GM19239 (cell line): ENCODE measurements around the gene CWC27.
"Not testable (repeated sequence)": the region's sequence is repeated elsewhere in the genome, so short reads cannot be mapped to it uniquely, and the experiment has no call there.

Experiments used
- DNase-seq: peaks from one replicate; pipeline ENCODE4 v3.0.0; 2011; ENCODE audit warnings: low spot score; ENCODE audit not compliant: insufficient read length
- FAIRE-seq: peaks from 2 replicates; lab custom pipeline; 2011; peaks lifted over from hg19 to GRCh38; lab: Jason Lieb, UNC

The CWC27 gene

DNA sequence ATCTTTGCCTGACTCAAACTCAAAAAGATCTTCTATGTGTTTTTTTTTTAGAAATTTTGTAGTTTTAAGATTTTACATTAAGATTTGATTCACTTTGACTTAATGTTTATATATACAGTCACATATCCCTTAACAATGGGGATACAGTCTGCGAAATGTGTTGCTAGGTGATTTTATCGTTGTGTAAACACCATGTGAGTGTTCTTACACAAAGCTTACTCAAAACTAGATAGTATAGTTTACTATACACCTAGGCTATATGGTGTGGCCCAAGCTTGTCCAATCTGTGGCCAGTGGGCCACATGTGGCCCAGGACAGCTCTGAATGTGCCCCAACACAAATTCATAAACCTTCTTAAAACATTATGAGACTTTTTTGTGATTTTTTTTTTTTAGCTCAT, 131.9 kb downstream of the CWC27 start:
- DNase-seq (no peak), FAIRE-seq (no peak)

DNA sequence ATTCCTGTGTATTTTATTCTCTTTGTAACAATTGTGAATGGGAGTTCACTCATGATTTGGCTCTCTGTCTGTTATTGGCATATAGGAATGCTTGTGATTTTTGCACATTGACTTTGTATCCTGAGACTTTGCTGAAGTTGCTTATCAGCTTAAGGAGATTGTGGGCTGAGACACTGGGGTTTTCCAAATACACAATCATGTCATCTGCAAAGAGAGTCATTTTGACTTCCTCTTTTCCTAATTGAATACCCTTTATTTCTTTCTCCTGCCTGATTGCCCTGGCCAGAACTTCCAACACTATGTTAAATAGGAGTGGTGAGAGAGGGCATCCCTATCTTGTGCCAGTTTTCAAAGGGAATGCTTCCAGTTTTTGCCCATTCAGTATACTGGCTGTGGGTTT, 138.7 kb downstream of the CWC27 start:
- FAIRE-seq, DNase-seq: not testable (repeated sequence)

DNA sequence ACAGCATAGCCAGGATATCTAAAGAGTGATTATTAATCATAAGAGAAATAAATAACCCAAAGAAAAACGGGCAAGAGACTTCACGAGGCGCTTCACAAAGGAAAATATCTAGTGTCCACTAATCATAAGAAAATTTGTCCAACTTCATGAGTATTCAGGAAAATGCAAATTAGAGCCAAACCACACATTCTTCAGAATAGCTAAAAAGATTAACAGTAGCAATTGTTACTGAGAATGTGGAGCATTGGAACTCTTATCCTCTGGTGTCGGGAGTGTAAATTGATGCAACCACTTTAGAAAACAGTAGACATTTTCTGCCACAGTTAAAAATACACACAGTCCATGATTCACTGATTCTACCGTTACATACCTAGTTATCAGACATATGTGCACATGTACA, 145.7 kb downstream of the CWC27 start:
- FAIRE-seq (no peak), DNase-seq (no peak)

DNA sequence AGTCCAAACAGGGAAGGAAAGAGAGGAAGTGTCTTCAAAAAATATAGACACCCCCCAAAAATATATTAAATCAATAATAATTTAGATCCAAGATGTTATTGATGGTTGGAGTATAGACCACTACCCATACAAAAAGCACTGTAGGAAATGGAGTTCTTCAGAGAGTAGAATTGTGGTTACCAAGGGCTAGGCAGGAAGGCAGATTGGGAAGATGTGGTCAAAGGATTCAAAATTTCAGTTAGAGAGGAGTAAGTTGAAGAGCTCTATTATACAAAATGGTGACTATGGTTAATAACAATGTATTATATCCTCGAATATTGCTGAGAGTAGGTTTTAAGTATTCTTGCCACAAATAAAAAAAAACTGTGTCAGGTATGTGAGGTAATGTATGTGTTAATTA, 149.4 kb downstream of the CWC27 start:
- FAIRE-seq (no peak), DNase-seq (no peak)

DNA sequence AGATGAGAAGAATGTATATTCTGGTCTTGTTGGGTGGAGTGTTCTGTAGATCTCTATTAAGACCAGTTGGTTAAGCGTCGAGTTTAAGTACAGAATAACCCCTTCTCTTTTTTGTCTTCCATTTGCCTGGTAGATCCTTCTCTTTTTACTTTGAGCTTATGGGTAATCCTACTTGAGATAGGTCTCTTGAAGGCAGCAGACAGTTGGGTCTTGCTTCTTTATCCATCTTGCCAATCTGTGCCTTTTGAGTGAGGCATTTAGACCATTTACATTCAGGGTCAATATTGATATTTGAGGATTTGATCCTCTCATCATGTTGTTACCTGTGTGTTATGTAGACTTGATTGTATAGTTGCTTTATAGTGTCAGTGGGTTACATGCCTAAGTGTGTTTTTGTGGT, 152.7 kb downstream of the CWC27 start:
- FAIRE-seq: peak; percentile 21
- no peak for DNase-seq

DNA sequence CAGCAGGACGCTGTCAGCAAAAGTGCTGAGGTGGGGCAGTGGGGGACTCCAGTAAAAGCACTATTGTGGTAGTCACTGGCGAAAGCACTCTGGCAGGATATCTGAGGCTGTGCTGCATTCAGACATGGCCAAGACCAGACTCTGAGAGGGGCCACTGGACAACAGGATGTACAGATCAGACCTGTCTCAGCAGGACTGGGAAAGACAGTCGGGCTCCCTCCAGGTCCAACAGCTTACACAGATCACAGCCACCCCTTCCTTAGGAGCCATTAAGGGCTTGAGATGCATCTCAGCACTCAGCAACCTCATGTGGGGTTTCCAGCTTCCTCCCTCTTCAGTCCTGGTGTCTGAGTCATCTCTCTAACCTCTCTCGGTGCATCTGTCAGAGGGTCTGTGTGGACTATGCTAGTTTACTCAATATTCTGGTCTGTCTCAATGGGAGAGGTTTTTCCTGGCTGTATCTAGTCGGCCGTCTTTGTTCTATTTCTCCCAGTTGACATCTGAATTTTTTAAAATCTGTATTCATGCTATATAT, 154.5 kb downstream of the CWC27 start:
- DNase-seq: no peak
- FAIRE-seq: no peak

DNA sequence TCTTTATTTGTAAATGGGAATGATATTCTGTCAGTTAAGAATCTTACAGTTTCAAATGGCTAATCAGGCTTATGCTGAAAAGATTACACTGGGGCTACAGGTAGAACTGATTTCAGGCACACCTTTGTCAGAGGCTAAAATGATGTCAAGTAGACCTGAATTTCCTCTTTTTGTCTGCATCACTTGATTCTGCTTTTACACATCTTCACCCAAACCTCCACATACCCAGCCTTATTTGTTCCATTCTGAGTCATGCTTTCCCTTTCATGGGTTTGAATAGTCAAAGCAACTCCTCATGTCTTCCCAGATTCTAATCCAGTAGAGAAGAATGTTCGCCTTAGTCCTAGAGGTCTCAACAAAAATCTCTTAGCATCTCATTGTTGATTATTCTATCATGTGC, 156.4 kb downstream of the CWC27 start:
- FAIRE-seq (no peak), DNase-seq (no peak)

DNA sequence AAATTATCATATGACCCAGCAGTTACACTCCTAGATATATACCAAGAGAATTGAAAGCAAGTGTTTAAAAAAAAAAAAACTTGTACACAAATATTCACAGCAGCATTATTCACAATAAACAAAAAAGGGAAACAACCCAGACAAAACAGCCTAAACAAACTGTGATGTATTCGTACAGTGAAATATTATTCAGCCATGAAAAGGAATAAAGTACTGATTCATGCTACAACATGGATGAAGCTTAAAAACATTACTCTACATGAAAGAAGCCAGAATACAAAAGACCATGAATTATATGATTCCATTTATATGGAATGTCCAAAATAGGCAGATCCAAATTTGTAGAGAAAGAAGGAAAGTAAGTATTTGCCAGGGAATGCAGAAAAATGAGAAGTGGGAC, 161.1 kb downstream of the CWC27 start:
- no peak for DNase-seq
- no peak for FAIRE-seq

DNA sequence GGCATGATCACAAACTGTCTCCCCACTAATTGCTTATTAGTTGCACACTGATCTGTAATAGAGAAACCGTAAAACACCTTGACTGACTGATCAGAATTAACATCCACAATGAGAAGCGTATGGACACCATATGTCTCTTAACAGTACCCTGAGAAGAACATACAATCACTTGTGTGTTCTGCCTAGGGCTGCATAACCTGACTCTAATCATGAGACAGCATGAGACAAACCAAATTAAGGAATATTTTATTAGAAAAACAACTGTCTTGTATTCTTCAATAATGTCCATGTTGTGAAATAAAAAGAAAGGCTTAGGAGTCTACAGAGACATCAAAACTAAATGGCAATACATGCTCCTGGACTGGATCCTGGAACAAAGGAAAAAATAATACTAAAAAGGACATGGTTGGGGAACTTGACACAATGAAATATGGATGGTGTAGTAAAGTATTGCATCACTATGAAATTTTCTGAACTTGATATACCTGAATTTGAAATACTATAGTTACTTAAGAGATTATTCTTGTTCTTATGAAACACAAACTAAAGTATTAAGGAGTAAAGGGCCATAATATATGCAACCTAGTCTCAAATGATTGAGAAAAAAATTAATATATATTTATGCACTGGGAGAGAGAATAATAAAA, 162.1 kb downstream of the CWC27 start:
- FAIRE-seq (no peak), DNase-seq (no peak)

DNA sequence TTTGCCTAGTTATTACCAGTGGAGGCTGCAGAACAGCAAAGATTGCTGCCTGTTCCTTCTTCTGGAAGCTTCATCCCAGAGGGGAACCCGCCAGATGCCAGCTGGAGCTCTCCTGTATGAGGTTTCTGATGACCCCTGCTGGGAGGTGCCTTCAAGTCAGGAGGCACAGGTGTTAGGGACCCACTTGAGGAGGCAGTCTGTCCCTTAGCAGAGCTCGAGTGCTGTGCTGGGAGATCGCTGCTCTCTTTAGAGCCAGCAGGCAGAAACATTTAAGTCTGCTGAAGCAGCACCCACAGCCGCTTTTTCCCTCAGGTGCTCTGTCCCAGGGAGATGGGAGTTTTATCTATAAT, 170.7 kb downstream of the CWC27 start:
- not testable (repeated sequence) for FAIRE-seq, DNase-seq

DNA sequence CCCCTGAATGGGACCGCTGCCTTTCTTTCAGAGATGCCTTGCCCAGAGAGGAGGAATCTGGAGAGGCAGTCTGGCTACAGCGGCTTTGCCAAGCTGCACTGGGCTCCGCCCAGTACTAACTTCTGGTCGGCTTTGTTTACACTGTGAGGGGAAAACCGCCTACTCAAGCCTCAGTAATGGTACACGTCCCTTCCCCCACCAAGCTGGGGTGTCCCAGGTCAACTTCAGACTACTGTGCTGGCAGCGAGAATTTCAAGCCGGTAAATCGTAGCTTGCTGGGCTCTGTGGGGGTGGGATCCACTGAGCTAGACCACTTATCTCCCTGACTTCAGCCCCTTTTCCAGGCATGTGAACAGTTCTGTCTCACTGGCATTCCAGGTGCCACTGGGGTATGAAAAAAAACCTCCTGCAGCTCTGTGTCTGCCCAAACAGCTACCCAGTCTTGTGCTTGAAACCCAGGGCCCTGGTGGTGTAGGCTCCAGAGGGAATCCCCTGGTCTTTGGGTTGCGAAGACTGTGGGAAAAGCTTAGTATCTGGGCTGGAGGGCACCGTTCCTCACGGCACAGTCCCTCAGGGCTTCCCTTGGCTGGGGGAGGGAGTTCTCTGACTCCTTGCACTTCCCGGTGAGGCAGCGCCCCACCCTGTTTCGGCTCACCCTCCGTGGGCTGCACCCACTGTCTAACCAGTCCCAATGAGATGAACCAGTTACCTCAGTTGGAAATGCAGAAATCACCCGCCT, 171.2 kb downstream of the CWC27 start:
- no peak for FAIRE-seq
- no peak for DNase-seq

DNA sequence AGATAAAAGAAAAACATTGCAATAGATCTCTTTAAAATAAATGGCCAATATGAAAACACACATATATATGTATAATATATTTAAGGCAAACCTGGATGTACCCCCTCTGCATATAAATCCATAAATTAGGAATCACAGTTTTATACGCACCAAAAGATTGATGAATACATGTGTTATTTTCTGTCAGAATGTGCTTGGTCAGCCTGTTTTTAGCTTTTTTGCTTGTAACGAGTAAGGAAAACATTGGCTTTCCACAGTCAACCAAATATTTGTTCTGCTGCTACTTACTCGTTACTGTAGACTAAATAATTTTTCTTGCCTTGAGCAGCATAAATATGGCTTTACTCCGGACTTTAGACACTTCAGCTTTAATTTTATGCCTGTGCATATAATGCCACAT, 173.7 kb downstream of the CWC27 start:
- DNase-seq (no peak), FAIRE-seq (no peak)

DNA sequence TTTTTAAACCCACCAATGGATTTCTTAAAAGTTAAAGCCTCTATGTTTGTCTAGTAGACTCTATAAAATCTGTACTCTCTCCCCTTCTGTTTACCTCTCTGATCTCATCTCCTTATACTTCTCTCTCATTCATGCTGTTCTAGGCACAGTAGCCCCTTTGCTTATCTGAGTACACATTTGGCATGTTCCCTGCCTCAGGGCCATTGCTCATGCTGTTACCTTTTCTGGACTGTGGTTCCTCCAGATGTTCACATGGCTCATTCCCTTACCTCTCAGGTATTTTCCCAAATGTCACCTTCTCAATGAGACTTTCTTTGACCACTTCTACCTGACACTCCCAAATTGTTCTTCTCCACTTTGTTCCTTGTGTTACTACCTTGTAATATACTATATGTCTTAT, 176.1 kb downstream of the CWC27 start:
- FAIRE-seq (no peak), DNase-seq (no peak)

DNA sequence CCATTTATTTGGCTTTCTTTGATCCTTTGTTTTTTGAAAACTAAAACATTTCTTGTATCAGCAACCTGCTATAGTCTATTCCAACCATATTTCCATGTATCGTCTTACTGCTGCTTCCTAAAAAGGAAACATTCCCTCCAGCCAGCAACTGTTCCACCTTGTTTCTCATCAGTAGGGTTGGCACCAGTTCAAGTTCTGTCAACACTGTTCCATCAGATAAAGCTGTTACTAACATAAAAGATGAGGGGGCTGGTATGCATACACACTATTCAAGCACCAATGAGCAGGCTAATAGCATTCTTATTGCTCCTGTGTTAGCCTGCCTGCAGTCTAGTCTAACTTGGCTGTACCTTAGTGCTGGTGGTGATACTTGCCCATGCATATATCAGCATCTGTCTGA, 178.3 kb downstream of the CWC27 start:
- FAIRE-seq: no peak
- no peak for DNase-seq

DNA sequence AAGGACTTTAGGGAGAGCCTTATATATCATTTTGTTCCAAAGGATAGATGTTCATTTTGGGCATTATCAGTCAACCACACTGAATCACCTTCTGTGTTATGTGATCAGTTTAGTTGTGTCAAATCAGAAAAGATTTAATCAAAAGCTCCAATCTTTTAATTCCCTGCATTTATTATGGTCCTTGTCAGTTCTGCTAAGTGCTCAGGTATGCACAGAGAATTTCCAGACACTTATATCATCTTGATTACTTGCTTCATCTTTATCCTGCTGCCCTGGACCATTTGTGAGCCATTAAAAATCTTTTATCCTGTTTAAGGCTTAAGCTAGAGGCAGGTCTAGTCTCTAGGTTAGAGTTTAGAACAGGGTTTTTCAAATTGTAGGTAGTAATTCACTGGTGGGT, 179.1 kb downstream of the CWC27 start:
- DNase-seq: no peak
- FAIRE-seq: peak; percentile 4

DNA sequence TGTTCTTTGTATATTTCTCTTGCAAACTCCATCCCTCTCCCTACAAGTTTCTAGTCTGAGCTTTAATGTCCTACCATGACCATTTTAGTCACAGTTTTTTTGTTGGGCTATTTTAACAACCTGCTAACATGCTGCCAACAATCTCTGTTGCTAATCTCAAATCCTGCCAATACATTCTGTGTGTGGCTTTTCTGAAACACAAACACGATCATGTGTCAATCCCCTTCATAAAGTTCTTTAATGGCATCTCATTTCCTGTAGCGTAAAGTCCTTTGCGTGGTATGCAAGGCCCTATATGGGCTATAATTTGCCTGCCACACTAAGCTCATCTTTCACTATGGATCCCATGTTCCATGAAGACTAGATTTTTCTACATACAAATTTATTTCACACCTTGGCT, 180.6 kb downstream of the CWC27 start:
- DNase-seq: no peak
- FAIRE-seq: no peak

DNA sequence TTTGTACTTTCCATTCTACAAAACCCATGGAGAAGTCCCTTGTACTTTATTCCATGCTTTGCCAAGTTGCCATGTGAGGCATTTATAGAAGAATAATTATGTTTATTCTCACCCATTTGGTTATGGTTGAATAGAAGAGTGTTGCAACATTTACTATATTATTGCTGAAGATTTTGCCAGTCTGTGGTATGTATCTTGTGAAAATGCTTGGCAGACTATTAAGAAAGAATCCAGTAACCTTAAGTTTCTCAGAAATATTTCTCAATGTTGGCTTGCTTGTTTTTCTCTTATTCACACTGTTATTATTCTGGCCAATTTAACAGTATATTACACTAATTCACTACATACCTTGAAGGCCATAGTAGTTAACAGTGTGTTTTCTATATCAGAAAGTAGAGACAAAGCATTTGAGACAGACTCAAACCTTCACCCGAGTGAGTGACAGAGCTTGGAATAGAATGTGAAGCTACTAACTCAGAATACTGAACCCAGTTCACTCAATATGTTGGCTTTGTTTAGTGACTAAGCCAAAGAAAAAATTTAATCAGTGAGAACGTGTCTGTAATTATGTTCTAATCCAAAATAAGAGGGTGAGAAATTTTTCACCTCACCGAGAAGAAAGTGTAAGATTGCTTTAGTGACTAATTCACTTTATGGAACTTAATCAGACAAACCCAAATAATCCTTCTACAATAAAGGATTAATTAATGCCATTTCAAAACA, 184.4 kb downstream of the CWC27 start:
- DNase-seq: no peak
- no peak for FAIRE-seq

DNA sequence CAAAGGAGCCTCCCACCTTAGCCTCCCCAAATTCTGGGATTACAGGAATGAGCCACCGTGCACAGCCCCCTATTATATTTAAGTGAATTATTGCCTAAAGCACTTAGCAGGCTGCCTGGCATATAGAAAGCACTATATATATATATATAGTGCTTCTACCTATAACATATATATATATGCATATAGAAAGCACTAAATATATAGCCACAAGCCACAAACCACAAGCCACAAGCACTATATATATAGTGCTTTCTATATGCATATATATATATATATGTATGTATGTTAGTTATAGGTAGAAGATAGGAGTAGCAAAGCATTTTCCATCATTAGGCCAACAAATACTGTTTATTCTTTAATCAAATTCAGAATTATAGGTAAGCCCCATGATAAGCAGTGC, 185.8 kb downstream of the CWC27 start:
- DNase-seq (no peak), FAIRE-seq (no peak)

DNA sequence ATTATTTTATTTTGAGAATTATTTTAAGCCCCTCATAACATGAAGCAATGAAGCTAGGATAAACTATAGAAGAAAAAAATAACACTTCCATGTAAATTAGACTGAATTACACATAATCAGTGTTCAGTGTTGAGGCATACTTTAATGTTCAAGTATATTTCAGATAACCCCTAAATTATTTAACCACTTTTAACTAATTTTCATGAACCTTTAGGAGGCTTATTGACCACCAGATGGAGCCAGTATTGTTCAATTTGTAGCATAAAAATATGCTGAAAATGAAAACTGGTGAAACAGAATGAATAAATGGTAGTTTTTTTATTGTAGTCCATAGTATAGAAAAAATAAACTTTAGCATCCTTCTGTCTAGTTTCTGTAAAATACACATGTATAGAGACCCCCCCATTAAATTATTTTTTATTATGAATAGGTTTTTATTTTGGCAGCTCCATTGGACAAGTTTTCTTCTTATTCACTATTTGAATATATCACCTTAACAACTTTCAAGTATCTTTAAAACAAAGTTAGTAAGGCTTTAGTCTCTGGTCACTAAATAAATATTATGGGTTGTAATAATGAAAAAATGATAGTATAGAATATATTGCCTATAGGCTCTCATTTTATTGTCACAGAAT, 190.1 kb downstream of the CWC27 start:
- FAIRE-seq (peak; percentile 33), DNase-seq (no peak)

DNA sequence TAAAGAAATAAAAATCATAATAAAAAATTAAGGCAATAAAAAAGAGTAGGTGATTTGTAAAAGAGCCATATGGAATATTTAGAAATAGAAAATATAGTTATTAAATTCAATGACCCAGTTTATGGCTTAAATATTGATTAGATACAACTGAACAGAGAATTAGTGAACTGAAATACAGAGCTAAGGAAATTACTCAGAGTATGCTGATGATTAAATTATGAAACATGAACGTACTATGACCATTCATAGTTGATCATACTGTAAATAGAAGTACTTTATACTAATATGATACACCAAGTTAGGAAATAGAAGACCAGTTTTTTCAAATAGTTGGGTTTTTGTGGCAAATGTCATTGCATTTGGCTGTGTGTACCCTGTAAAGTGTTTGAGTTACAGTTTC, 194.5 kb downstream of the CWC27 start:
- FAIRE-seq (no peak), DNase-seq (no peak)

DNA sequence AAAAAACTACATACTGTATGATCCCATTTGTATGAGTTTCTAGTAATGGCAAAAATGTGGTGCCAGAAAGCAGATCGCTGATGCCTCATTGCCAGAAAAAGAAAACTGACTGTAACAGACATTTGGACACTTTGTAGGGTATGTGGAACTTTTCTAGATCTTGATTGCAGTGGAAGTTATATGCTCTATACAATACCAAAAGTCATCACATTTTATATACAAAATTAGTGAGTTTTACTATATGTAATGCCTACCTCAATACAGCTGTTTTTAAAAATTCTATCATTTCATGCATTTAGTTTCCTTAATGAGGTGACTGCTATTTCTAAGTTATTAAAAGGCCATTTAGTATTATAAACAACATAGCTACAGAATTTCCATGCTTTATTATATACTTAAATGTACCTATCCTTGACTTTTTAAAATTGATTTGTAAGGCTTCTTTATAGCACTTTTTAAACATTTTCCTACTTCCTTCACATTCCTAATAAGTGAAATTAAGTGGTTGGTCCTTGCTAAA, 199.9 kb downstream of the CWC27 start:
- no peak for DNase-seq
- FAIRE-seq: no peak
